NCI-H460 (cell line): ENCODE measurements around the gene PCDHA3. TPM values are rescaled to one million over a fixed set of nuclear protein-coding genes. Genes with fewer than 3 reads are reported as not detected.
"Not testable (repeated sequence)": the region's sequence is repeated elsewhere in the genome, so short reads cannot be mapped to it uniquely, and the experiment has no call there.

Experiments
- DNase-seq: peaks from one replicate; pipeline ENCODE4 v3.0.0-alpha.2; 2016; ENCODE audit warnings: low read depth; ENCODE audit errors: extremely low read depth
- total RNA-seq: library from RNA; depleted of rRNA; stranded (reverse); fragments of >200 nt; shearing (Covaris generic); gene quantifications from 2 replicates; pipeline ENCODE4 v1.2.3, GENCODE V29; 2014

Gene PCDHA3
- total RNA-seq, 1 experiment from 2014 or later, result not detected

- no peak for DNase-seq
These were observed 8.0 kb downstream of the PCDHA3 start for GRCh38 chr5:140808889-140809291.

GRCh38 chr5:140821375-140822280 is 20.8 kb downstream of the PCDHA3 start, which contains the start of gene PCDHA5:
Gene PCDHA5, plus strand, starts transcription at chr5:140821613.
- DNase-seq, result peak; percentile 17

- no peak for DNase-seq
These were observed 21.4 kb downstream of the PCDHA3 start for GRCh38 chr5:140822281-140822629.

DNA sequence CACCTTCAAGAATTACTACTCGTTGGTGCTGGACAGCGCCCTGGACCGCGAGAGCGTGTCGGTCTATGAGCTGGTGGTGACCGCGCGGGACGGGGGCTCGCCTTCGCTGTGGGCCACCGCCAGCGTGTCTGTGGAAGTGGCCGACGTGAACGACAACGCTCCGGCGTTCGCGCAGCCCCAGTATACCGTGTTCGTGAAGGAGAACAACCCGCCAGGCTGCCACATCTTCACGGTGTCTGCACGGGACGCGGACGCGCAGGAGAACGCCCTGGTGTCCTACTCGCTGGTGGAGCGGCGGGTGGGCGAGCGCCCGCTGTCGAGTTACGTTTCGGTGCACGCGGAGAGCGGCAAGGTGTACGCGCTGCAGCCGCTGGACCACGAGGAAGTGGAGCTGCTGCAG is 22.1 kb downstream of the PCDHA3 start:
- DNase-seq, result not testable (repeated sequence)

DNA sequence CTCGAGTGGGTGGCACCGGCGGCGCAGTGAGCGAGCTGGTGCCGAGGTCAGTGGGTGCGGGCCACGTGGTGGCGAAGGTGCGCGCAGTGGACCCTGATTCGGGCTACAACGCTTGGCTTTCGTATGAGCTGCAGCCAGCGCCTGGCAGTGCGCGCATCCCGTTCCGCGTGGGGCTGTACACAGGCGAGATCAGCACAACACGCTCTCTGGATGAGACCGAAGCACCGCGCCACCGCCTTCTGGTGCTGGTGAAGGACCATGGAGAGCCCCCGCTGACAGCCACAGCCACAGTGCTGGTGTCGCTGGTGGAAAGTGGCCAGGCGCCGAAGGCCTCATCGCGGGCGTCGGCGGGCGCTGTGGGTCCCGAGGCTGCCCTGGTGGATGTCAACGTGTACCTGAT is 22.6 kb downstream of the PCDHA3 start:
- no peak for DNase-seq

DNA sequence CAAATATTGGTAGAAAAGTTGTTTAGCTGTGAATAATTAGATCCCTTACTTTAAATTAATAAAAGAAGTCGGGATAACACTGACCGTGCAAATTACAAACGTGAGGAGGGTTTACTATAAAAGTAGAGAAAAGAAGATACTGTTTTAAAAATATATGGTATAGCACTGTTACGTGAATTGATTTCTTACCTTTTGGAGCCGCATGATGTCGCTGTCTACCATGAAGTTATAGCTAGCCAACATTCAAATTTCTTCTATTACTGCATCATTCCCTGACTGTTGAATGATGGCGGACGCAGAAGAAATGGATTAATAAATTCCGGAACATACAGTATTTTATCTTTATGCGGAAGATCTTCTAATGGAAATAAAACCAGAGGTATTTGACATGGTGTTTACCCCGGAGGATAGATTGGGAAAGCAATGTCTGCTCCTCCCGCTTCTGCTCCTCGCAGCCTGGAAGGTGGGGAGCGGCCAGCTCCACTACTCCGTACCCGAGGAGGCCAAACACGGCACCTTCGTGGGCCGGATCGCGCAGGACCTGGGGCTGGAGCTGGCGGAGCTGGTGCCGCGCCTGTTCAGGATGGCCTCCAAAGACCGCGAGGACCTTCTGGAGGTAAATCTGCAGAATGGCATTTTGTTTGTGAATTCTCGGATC is 27.0 kb downstream of the PCDHA3 start, which contains the start of gene PCDHA6:
Gene PCDHA6, plus strand, starts transcription at position 257 of the 658 bp plus-strand sequence. Its CDS starts 132 bp downstream, at position 389.
- DNase-seq, result no peak

DNA sequence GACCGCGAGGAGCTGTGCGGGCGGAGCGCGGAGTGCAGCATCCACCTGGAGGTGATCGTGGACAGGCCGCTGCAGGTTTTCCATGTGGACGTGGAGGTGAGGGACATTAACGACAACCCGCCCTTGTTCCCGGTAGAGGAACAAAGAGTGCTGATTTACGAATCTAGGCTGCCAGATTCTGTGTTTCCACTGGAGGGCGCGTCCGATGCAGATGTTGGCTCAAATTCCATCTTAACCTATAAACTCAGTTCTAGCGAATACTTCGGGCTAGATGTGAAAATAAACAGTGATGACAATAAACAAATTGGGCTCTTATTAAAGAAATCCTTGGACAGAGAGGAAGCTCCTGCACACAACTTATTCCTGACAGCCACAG is 27.5 kb downstream of the PCDHA3 start:
- no peak for DNase-seq

DNA sequence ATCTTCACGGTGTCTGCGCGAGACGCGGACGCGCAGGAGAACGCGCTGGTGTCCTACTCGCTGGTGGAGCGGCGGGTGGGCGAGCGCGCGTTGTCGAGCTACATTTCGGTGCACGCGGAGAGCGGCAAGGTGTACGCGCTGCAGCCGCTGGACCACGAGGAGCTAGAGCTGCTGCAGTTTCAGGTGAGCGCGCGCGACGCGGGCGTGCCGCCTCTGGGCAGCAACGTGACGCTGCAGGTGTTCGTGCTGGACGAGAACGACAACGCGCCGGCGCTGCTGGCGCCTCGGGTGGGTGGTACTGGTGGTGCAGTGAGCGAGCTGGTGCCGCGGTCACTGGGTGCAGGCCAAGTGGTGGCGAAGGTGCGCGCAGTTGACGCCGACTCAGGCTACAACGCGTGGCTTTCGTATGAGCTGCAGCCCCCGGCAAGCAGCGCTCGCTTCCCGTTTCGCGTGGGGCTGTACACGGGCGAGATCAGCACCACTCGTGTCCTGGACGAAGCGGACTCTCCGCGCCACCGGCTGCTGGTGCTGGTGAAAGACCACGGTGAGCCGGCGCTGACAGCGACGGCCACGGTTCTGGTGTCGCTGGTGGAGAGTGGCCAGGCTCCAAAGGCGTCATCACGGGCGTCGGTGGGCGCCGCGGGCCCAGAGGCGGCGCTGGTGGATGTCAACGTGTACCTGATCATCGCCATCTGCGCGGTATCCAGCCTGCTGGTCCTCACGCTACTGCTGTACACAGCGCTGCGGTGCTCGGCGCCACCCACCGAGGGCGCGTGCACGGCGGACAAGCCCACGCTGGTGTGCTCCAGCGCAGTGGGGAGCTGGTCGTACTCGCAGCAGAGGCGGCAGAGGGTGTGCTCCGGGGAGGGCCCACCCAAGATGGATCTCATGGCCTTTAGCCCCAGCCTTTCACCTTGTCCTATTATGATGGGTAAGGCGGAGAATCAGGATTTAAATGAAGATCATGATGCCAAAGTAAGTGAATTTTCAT is 28.9 kb downstream of the PCDHA3 start:
- DNase-seq, result not testable (repeated sequence)

- DNase-seq, result peak; percentile 26
These were observed 33.1 kb downstream of the PCDHA3 start, which contains the start of gene PCDHA7 for GRCh38 chr5:140833993-140834392. Gene PCDHA7, plus strand, starts transcription at chr5:140834269. Its CDS starts 115 bp downstream, at chr5:140834384.

- DNase-seq, result not testable (repeated sequence)
These were observed 33.7 kb downstream of the PCDHA3 start for GRCh38 chr5:140834439-140835008.

DNA sequence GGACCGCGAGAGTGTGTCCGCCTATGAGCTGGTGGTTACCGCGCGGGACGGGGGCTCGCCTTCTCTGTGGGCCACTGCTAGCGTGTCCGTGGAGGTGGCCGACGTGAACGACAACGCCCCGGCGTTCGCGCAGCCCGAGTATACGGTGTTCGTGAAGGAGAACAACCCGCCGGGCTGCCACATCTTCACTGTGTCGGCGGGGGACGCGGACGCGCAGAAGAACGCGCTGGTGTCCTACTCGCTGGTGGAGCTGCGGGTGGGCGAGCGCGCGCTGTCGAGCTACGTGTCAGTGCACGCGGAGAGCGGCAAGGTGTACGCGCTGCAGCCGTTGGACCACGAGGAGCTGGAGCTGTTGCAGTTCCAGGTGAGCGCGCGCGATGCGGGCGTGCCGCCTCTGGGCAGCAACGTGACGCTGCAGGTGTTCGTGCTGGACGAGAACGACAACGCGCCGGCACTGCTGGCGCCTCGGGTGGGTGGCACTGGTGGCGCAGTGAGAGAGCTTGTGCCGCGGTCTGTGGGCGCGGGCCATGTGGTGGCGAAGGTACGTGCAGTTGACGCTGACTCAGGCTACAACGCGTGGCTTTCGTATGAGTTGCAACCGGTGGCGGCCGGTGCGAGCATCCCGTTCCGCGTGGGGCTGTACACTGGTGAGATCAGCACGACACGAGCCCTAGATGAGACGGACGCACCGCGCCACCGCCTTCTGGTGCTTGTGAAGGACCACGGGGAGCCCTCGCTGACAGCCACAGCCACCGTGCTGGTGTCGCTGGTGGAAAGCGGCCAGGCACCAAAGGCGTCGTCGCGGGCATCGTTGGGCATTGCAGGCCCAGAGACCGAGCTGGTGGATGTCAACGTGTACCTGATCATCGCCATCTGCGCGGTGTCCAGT is 35.0 kb downstream of the PCDHA3 start:
- no peak for DNase-seq

- DNase-seq, result peak; percentile 46
These were observed 40.4 kb downstream of the PCDHA3 start, which contains the start of gene PCDHA8 for GRCh38 chr5:140840978-140841962. Gene PCDHA8, plus strand, starts transcription at chr5:140841187. Its CDS starts 135 bp downstream, at chr5:140841322.

GRCh38 chr5:140842798-140843733 is 42.2 kb downstream of the PCDHA3 start:
- DNase-seq, result no peak

DNA sequence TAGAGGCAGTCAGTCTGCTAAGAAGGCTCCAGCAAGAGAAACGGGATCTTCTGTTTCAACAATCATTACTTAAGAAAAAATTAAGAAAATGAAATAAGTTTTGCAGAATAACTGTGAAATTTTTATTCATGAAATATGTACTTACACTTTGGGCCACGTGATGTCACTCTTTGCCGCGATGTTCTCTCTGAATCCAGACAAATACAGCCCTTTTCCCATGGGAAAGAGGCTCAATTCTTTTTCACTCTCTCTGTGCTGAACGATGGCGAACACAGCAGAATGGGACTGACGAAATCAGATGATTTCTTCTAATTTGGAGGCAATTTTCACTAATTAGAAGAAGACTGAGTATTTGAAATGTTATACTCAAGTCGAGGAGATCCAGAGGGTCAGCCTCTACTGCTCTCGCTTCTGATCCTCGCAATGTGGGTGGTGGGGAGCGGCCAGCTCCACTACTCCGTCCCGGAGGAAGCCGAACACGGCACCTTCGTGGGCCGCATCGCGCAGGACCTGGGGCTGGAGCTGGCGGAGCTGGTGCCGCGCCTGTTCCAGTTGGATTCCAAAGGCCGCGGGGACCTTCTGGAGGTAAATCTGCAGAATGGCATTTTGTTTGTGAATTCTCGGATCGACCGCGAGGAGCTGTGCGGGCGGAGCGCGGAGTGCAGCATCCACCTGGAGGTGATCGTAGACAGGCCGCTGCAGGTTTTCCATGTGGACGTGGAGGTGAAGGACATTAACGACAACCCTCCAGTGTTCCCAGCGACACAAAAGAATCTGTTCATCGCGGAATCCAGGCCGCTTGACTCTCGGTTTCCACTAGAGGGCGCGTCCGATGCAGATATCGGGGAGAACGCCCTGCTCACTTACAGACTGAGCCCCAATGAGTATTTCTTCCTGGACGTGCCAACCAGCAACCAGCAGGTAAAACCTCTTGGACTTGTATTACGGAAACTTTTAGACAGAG is 47.6 kb downstream of the PCDHA3 start, which contains the start of gene PCDHA9:
Gene PCDHA9, plus strand, starts transcription at position 244 of the 964 bp plus-strand sequence. Its CDS starts 114 bp downstream, at position 358.
- DNase-seq, result peak; percentile 6
